ENCODE results near the gene SLC17A2.
A peak's percentile ranks its signal among the peaks of the same experiment; 100 is the strongest.

Gene SLC17A2

GRCh38 chr6:25942561-25943147 is 12.2 kb upstream of the SLC17A2 start:
- no peak for TF ChIP-seq ZFX (IDR thresholded peaks at IDR 0.05; ENCODE audit: borderline replicate concordance)
- TF ChIP-seq CTCF (IDR thresholded peaks at IDR 0.05), result peak; percentile 85
- no peak overlapping the region for H3K27ac ChIP-seq

- H3K27ac ChIP-seq, result no peak overlapping the region
- TF ChIP-seq CTCF (IDR thresholded peaks at IDR 0.05) (no peak), ZFX (IDR thresholded peaks at IDR 0.05; ENCODE audit: borderline replicate concordance) (no peak)
Measured at GRCh38 chr6:25939593-25939992, 9.1 kb upstream of the SLC17A2 start.

DNA sequence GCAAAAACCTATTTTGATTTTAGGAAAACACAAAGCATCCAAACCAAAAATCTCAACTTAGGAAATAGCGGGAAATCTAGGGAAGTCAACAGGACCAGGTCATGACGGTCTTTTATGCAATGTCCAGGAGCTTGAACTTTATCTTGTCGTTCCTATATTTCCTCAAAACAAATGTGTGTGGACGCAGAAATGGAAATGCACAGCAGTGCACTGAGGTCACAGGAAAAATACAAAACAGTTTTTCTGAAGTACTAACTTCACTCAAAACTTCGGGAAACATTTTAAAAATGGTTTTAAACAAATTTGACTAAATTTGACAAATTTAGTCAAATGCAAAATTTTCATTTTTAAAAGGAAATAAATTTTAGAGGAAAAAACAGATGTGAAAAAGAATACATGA is 5.5 kb upstream of the SLC17A2 start:
- TF ChIP-seq ZFX (IDR thresholded peaks at IDR 0.05; ENCODE audit: borderline replicate concordance) (no peak), CTCF (IDR thresholded peaks at IDR 0.05) (no peak)
- no peak overlapping the region for H3K27ac ChIP-seq

DNA sequence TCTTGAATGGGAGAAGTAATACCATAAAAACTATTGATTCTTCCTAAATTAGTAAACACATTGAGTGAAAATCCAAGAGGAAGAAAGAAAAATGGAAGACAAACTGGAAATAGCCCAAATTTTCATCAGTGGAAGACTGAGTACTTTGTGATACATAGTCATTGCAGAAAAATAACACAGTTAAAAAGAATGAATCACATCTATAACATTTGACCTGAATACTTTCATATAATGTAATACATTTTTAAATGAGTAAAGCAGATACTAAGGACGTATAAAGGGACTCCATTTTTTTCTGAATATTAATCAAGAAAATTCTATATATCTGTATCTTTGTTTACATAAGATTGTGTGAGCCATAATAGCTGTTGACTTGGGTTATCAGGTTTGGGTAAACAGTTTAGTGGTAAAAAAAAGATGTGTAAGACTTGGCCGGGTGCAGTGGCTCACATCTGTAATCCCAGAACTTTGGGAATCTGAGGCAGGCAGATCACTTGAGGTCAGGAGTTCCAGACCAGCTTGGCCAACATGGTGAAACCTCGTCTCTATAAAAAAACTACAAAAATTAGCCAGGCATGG is 4.3 kb upstream of the SLC17A2 start:
- no peak overlapping the region for H3K27ac ChIP-seq
- TF ChIP-seq ZFX (IDR thresholded peaks at IDR 0.05; ENCODE audit: borderline replicate concordance) (no peak), CTCF (IDR thresholded peaks at IDR 0.05) (no peak)

- no peak overlapping the region for H3K27ac ChIP-seq
Measured at GRCh38 chr6:25934156-25934555, 3.7 kb upstream of the SLC17A2 start.

GRCh38 chr6:25931411-25931709 is 869 bp upstream of the SLC17A2 start:
- TF ChIP-seq CTCF (IDR thresholded peaks at IDR 0.05) (no peak), ZFX (IDR thresholded peaks at IDR 0.05; ENCODE audit: borderline replicate concordance) (no peak)
- H3K27ac ChIP-seq, result no peak overlapping the region

More at GRCh38 chr6:25934156-25934555, 3.7 kb upstream of the SLC17A2 start:
- TF ChIP-seq CTCF (IDR thresholded peaks at IDR 0.05) (no peak), ZFX (IDR thresholded peaks at IDR 0.05; ENCODE audit: borderline replicate concordance) (no peak)

DNA sequence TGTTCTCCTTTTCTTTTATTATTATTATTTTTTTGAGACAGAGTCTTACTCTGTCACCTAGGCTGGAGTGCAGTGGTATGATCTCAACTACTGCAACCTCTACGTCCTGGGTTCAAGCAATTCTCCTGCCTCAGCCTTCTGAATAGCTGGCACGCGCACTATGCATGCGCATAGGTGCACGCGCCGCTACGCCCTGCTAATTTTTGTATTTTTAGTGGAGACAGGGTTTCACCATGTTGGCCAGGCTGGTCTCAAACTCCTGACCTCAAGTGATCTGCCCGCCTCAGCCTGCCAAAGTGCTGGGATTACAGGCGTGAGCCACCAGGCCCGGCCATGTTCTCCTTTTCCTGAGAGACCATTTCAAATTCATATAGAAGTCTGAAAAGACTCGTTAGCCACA is 706 bp downstream of the SLC17A2 start:
- H3K27ac ChIP-seq, result peak overlapping the region; percentile 86
